SK-N-SH treated with all-trans-retinoic acid at 6 μM for 48 hours (cell line): ENCODE results near the gene CDCA7L.

ENCODE experiments used
- ATAC-seq: fragments of 200-7000 bp; cut with Tn5 transposase; 3 replicates; pipeline ENCODE4 v1.9.1; 2020; ENCODE audit warnings: mild to moderate bottlenecking, moderate library complexity
- BACH2 ChIP-seq: fragments of 250-450 bp; sonication (Bioruptor Pico); IDR thresholded peaks from 2 replicates; pipeline ENCODE4 v1.9.0; 2021; ENCODE audit warnings: mild to moderate bottlenecking, borderline replicate concordance
- CREB5 ChIP-seq: fragments of 250-450 bp; sonication (Bioruptor Pico); IDR thresholded peaks from 2 replicates; pipeline ENCODE4 v1.5.1; 2020; ENCODE audit warnings: low read depth, mild to moderate bottlenecking, moderate library complexity
- CSDC2 ChIP-seq: fragments of 250-450 bp; sonication (Bioruptor Pico); IDR thresholded peaks from 2 replicates; pipeline ENCODE4 v1.5.0; 2020; ENCODE audit warnings: mild to moderate bottlenecking, moderate library complexity
- ESRRG ChIP-seq: fragments of 250-450 bp; sonication (Bioruptor Pico); IDR thresholded peaks from 2 replicates; pipeline ENCODE4 v1.6.1; 2021; ENCODE audit warnings: mild to moderate bottlenecking
- GLIS3 ChIP-seq: fragments of 250-450 bp; sonication (Bioruptor Pico); IDR thresholded peaks from 2 replicates; pipeline ENCODE4 v1.5.0; 2020; ENCODE audit warnings: mild to moderate bottlenecking, moderate library complexity
- ISL1 ChIP-seq: fragments of 250-450 bp; sonication (Bioruptor Pico); IDR thresholded peaks from 2 replicates; pipeline ENCODE4 v2.1.2; 2022; ENCODE audit warnings: mild to moderate bottlenecking, moderate library complexity
- OSR1 ChIP-seq: fragments of 250-450 bp; sonication (Bioruptor Pico); IDR thresholded peaks from 2 replicates; pipeline ENCODE4 v1.8.0; 2022; ENCODE audit warnings: moderate library complexity, mild to moderate bottlenecking, inconsistent platforms
- PATZ1 ChIP-seq: fragments of 250-450 bp; sonication (Bioruptor Pico); IDR thresholded peaks from 2 replicates; pipeline ENCODE4 v1.8.0; 2020; ENCODE audit warnings: mild to moderate bottlenecking, moderate library complexity, borderline replicate concordance
- POU6F1 ChIP-seq: fragments of 250-450 bp; sonication (Bioruptor Pico); IDR thresholded peaks from 2 replicates; pipeline ENCODE4 v1.8.0; 2021; ENCODE audit warnings: low read depth, mild to moderate bottlenecking, moderate library complexity, borderline replicate concordance
- SNAI2 ChIP-seq: fragments of 250-450 bp; sonication (Bioruptor Pico); IDR thresholded peaks from 2 replicates; pipeline ENCODE4 v1.5.0; 2020; ENCODE audit warnings: mild to moderate bottlenecking, moderate library complexity
- TCF4 ChIP-seq: fragments of 250-450 bp; sonication (Bioruptor Pico); IDR thresholded peaks from 2 replicates; pipeline ENCODE4 v1.8.0; 2021; ENCODE audit warnings: mild to moderate bottlenecking, moderate library complexity, borderline replicate concordance
- TOX ChIP-seq: fragments of 250-450 bp; sonication (Bioruptor Pico); IDR thresholded peaks from 2 replicates; pipeline ENCODE4 v1.8.0; 2021; ENCODE audit warnings: mild to moderate bottlenecking, moderate library complexity, borderline replicate concordance
- TSHZ2 ChIP-seq: fragments of 250-450 bp; sonication (Bioruptor Pico); IDR thresholded peaks from 2 replicates; pipeline ENCODE4 v1.5.0; 2020; ENCODE audit warnings: mild to moderate bottlenecking, moderate library complexity
- ZC3H10 ChIP-seq: fragments of 250-450 bp; sonication (Bioruptor Pico); IDR thresholded peaks from 2 replicates; pipeline ENCODE4 v1.5.1; 2021; ENCODE audit warnings: mild to moderate bottlenecking, moderate library complexity
- ZFP3 ChIP-seq: fragments of 250-450 bp; sonication (Bioruptor Pico); IDR thresholded peaks from 2 replicates; pipeline ENCODE4 v1.5.0; 2020; ENCODE audit warnings: mild to moderate bottlenecking, moderate library complexity
- ZFP30 ChIP-seq: fragments of 450-650 bp; formaldehyde crosslinking; IDR thresholded peaks from 2 replicates; pipeline ENCODE4 v1.5.0; 2022; ENCODE audit warnings: mild to moderate bottlenecking, moderate library complexity
- ZNF565 ChIP-seq: fragments of 450-650 bp; formaldehyde crosslinking; conservative IDR thresholded peaks from 2 replicates; pipeline ENCODE4 v1.5.0; 2020; ENCODE audit warnings: low read depth, mild to moderate bottlenecking, moderate library complexity
- ZNF70 ChIP-seq: fragments of 450-650 bp; formaldehyde crosslinking; IDR thresholded peaks from 2 replicates; pipeline ENCODE4 v1.5.0; 2020; ENCODE audit warnings: mild to moderate bottlenecking, moderate library complexity
- ZNF8 ChIP-seq: fragments of 450-650 bp; formaldehyde crosslinking; IDR thresholded peaks from 2 replicates; pipeline ENCODE4 v1.5.0; 2020; ENCODE audit warnings: mild to moderate bottlenecking, moderate library complexity

Gene CDCA7L

GRCh38 chr7:21941611-21942141 is 4.0 kb downstream of the CDCA7L start:
- no peak for ATAC-seq
- TF ChIP-seq GLIS3 (no peak), ESRRG (CRISPR knock-in tag) (no peak), CREB5 (CRISPR knock-in tag) (no peak), ZNF70 (CRISPR knock-in tag) (no peak), ZFP3 (CRISPR knock-in tag) (no peak), ZNF565 (CRISPR knock-in tag) (no peak), ZFP30 (CRISPR knock-in tag) (no peak), ISL1 (CRISPR knock-in tag) (no peak), CSDC2 (no peak)

- peak; percentile 18; the same call in 1 of the 3 replicates for ATAC-seq
- TF ChIP-seq ZNF565 (CRISPR knock-in tag) (no peak), OSR1 (CRISPR knock-in tag) (no peak), ESRRG (CRISPR knock-in tag) (no peak), ZFP30 (CRISPR knock-in tag) (no peak), CSDC2 (no peak), POU6F1 (CRISPR knock-in tag) (no peak), ZC3H10 (no peak), CREB5 (CRISPR knock-in tag) (no peak), ZFP3 (CRISPR knock-in tag) (no peak), ZNF8 (CRISPR knock-in tag) (no peak), TSHZ2 (no peak)
These were observed 5.8 kb downstream of the CDCA7L start for GRCh38 chr7:21939858-21940372.

GRCh38 chr7:21939136-21939857 is 6.4 kb downstream of the CDCA7L start:
- TF ChIP-seq CREB5 (CRISPR knock-in tag) (no peak), SNAI2 (CRISPR knock-in tag) (no peak), TCF4 (CRISPR knock-in tag) (no peak), TSHZ2 (no peak), TOX (CRISPR knock-in tag) (no peak), ZNF8 (CRISPR knock-in tag) (no peak), BACH2 (no peak), ZFP30 (CRISPR knock-in tag) (no peak), PATZ1 (CRISPR knock-in tag) (no peak)
- ATAC-seq, result no peak
